Stimulated activated CD8-positive, alpha-beta memory T cell treated with anti-CD3 and anti-CD28 coated beads, Interleukin-15, amount 100 ng/mL, for 4 hours (primary cell): Measurements from ENCODE around the gene ALK.
"Not testable (repeated sequence)": the region's sequence is repeated elsewhere in the genome, so short reads cannot be mapped to it uniquely, and the experiment has no call there.

Experiments
- DNase-seq, 2 donors: peaks; one replicate each; pipeline ENCODE4 v3.0.0-alpha.2; 2020; ENCODE audit warnings: low read depth in 2 of 2

Gene ALK

DNA sequence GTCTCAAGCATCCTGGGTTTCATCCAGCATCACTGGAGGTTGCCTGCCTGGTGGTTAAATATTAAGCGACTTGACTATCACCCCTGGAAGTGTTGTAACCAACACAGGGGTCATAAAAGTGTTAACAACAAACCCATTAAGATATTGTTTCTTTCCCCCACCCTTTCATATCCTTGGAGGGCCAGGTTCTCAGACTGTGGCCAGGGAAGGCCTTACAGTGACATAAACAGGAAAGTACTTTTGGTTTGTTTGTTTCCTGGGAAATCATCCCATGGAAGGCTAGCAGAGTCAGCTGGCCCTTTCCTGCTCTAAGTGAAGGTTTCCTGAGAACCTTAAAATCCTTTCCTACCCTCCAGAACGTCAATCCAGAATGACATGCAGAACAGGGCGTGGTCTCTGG, 645.2 kb downstream of the ALK start:
- DNase-seq, result no peak

DNA sequence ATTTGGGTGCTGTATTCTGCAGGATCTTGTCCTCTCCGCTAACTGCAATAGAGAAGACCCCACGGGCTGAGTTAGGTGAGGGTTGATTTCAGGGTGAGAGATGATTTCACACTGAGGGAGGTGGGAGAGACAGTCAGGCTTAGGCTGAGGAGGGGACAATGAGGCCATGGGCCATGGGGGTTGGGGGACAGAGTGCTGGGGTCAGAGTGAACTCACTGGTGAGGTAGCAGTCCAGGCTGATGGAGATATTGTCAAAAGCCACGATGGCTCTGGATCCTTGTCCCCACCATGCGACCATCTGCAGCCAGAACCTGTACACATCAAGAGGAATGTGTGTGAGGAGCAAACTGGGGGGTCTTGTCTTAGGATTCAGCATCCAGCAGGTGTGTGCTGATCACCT, 646.2 kb downstream of the ALK start:
- DNase-seq, result no peak

DNA sequence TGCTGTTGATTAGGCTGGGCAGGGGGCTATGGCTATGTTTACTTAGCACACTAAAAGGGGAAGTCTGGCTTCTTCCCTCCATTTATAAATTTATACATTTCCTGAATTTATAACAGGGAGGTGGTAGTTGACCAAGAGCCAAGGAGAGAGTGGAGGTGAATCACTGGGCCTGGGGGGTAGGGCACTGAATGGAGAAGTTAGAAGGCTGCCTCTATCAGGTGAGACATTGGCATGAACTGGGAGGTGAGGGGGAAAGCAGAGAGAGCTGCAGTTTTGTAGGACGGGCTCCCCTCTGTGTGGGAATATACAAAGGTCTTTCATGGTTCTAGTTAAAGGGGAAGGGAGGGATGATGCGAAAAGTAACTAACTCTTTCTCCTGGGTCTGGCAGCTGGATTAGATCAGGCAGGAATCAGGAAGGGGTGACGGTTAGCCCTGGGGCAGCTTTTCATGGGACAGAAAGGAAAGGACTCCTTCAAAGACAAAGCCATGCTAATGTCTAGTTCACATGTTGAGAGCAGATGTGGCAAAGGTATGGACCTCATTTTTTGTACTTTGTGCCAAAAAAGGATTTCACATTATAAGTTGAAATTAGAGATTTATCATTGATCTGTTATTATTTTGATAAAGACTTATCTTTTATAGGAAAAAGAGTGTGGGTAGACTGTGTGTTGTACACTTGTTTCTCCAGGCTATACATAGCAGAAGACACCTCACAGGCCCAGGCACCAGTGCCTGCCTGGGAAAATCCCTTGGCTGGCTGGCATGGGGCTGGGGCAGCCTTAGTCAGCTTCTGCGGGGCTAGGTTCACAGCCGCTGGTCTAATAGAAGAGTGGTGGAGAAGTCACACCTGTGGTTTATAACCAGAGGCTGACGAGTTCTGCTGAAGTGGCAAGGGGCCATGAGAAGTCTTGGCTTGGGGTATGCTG, 647.4 kb downstream of the ALK start:
- no peak for DNase-seq

DNA sequence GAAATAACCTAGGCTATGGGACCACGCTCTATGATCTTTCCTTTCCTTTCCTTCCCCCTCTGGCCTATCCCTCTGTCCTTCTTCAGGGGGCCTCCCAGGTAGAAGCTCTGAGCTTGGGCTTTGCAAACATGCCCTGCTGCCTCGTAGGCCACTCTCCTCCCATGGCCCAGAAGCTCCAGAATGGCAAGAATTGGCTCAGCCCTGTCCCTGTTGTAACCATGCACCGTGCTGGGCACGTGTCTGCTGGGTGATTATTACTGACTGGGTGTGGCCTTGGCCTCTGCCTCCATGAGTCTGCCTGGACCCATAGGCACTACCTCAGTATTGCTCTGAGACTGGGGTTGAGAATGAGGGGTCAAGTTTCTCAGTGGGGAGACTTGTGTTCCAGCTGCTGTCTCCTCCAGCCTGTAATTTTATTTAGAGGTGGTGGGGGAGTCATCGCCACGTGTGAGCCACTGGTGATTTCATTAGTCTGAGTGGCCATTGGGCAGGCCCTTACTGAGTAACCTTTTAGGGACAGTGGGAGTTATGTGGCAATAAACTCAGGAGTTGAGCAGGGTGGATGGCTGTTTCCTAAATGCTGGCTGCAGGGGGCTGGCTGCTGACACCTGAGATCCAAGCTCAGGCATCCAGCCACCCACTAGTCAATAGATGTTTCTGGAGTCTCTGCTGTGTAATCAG, 648.2 kb downstream of the ALK start:
- DNase-seq, result no peak

DNA sequence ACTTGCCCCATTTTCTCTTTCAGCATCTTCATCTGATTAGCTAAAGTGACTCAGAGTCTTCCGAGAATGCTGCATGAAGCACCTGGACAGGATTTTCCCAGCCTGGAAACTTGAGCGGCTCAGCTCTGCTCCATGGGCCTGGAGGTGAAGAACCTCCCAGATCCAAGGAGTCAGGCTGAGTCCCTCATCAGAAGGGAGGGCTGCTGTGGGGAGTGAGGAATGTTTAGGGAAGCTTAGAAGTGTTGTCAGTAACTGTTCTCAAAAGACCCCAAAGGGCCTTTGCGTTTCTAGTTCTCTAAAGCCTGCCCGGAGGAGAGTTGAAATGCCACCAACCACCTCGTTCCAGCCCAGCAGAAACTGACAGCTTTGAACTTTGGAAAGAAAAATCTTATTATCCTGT, 649.1 kb downstream of the ALK start:
- DNase-seq, result no peak

DNA sequence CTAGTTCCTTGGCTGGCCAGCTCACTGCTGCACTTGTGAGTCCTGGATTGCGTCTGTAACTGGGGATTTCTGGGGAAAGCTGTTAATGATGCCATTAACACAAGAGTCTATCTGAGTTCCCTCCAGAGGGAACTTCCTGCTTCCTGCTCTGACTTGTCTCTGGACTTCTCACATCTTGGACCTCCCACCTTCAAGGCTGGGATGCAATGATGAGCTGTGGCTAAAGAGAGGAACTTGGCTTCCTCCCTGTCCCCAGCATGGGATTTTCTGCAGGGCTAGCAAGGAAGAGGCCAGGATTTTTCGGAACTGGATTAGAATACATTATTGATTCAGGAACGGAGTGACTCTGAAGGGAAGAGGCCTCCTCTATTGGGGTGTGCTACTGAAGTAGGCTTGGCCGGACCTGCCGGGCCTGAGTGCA, 650.7 kb downstream of the ALK start:
- DNase-seq, result no peak

DNA sequence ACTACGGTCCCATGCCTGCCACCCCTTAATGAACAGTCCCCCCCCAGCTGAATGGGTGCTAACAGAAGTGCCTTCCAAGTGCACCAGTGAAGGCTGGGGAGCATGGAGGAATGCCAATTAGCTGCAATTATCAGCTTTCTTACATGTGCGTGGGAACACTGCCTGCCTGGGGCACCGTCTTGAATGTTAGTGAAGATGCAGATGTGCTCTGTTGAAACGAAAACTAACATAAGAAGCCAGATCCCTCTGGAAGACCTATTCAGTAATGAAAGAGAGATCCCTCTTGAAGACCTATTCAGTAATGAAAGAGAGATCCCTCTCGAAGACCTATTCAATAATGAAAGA, 651.6 kb downstream of the ALK start:
- no peak for DNase-seq

DNA sequence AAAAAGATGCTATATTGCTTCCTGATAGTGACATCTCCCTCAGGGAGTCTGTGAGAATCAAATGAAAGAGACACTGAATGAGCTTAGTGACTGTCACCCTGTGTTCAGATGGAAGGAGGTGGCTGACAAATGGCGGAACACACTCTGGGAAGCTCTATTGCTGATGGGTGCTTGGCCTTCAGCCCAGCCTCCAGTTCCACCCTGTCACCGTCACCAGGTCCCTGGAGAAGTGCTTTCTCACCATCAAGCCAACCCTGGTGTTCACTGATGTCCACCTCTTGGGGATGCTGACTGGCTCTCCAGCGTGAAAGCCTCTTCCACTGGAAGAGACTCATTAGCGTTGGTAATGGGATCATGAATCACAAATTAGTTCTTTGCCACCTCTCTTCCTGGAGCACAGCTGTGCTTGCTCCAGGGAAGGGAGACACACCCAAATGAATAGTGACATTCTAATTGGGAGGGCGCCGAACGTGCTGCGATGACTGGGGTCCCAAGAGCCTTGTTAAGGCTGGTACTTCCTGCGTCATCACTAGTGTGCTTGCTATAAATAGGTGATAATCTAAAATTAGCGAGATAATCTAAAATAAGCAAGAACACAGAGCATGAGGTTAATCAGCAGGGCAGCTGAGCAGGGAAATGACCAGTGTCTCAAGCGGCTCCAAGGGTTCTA, 652.2 kb downstream of the ALK start:
- DNase-seq, result no peak

DNA sequence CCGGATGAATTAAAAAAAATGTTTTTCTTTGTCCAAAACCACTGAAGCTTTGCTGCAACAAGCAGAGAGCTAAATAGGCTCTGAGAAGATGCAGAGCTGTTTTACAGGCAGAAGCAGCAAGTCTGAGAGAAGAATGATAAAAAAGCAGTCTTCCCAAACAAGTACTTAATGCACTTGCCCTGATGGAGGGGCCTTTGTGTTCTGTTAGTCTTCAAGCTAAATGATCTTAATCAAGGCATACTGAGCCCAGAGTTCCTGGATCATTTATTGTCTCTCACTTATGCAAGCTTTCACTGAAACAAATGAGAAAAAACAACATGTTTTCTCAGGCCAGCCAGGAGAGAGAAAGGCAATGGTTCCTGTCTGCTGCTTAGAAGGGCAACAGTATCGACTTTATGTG, 653.7 kb downstream of the ALK start:
- no peak for DNase-seq

DNA sequence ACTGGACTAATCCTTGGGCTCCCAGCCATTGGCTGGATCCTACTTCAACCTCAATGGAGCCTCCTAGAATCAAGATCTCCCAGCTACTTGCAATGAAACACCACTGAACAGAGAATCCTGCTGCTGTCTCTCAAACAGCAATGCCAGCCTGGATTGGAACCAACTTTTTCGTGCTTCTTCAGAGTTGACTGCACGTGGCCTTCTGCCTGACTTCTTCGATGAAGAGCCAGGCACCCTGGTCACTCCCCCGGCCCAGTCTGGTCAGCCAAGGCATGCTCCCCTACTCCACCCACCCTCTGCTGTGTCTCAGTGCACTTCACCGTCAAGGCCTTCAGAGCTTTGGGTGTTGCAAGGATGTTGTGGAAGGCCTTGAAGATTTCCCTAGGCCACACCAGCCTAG, 657.5 kb downstream of the ALK start:
- DNase-seq, result no peak

DNA sequence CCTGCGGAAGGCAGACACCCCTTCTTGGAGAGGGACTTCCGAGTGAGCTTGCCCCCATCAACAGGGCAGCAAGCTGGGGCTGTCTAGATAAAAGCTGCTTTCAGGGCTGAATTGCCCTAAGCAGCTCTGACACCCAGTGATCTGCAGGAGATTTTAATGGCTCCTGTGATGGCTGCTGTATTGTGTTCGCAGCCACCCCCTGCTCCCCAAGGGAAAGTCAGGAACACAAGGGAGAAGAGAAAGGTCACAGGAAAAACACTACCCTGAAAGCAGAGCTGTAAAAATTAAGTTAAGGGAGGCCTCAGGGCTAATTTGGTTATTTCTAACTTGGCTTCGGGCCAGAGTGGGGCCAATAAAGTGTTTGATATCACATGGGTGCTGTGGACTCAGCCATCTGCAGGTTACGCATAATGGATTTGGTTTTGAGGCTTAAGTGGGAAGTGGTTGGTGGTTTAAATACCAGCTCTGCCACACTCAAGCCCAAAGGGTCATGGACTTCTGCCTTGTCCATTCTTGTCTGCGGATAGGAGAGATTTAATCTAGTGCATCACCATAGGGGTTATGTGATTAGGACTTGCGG, 658.6 kb downstream of the ALK start:
- no peak for DNase-seq

DNA sequence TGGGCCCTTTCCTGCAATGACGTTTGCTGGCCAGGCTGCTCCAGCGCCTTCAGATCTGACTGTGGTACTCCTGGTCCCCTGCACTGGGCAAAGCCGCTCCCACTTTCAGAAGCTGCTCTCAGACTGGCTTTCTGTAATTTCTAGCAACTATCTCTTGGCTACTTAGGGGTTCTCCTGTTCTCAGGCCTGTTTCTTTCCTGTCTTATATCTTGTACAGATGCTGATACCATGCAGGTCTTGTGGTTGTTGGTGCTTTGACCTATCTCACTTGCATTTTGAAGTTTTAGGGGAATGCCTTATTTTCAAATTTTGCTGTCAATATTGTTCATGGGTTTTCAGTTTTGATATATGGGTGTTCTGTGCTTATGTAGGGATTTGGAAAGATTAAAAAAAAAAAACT, 660.4 kb downstream of the ALK start:
- DNase-seq, result no peak

DNA sequence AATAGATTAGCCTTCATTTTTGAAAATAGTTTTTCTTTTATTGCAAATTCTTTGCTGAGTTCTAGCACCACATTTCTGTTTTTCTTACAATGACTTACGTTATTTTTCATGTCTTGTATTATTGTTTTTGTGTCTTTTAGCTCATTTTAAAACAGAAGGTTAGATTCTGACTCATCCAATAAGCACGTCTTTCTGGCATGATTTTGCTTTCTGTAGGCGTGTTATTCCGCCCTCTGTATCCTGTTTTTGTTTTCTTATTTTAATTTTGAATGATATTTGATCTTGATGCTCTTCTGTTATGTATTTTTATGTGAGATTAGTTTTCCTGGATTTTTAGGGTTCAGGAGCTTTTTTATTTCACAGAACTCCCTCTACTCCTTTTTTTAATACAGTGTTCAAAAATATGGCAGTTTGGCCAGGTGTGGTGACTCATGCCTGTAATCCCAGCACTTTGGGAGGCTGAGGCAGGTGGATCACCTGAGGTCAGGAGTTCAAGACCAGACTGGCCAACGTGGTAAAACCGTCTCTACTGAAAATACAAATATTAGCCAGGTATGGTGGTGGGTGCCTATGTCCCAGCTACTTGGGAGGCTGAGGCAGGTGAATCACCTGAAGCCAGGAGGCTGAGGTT, 661.1 kb downstream of the ALK start:
- DNase-seq, result no peak

DNA sequence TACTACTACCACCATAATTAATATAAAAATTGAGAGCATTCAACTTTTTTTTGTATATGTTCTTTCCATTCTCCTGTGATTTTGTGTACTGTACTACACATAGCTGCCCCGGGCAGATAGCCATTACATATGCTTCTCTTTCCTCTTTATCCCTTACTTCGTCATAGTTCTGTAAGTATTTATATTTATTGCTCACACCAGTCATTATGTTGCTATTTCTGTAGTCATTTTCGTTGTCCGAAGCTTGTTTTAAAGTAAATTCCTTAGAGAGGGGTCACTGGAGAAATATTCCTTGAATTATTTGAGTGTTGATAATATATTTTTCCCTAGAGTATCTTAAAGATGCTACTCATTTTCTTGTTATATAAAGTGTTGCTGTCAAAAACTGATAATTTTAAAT, 662.2 kb downstream of the ALK start:
- no peak for DNase-seq

DNA sequence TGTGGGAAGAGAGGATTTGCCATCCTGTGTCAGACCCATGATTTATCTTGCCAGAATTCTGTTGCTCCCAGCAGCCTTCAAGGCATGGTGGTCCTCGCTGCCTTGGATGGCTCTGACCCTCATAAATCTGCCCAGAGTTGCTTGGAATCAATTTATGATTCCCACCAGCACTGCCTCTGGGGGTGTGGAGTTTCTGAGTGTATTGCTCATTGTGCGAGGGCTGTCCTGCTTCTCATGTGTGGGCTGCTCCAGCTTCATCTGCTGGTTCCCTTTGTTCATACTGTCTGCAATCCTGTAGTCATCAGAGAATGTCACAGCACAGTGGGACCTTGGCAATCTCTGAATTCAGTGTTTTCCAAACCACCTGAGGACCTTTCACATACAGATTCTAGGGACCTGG, 666.4 kb downstream of the ALK start:
- DNase-seq, result no peak

DNA sequence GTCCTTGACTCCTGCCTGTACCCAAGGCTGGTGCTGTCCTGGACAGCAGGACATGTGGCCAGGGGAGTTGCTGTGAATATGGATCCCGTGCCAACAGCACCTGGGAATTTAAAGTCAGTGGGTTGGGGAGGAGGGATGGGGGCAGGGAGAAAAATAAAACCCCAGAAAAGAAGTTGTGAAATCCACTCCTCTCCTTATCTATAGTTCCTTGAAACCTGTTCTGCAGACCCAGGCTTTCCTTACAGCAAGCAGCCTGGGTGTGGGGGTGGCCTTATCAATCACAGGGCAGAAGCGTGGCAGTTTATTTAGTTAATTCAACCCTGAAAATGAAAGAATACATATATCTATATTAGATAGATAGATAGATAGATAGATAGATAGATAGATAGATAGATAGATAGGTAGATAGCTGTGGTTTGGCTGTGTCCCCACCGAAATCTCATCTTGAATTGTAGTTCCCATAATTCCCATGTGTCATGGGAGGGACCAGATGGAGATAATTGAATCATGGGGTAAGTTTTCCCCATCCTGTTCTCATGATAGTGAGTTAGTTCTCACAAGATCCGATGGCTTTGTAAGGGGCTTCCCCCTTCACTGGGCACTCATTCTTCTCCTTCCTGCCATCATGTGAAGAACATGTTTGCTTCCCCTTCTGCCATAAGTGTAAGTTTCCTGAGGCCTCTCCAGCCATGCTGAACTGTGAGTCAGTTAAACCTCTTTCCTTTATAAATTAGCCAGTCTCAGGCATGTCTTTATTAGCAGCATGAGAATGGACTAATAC, 667.7 kb downstream of the ALK start:
- DNase-seq, result not testable (repeated sequence)

DNA sequence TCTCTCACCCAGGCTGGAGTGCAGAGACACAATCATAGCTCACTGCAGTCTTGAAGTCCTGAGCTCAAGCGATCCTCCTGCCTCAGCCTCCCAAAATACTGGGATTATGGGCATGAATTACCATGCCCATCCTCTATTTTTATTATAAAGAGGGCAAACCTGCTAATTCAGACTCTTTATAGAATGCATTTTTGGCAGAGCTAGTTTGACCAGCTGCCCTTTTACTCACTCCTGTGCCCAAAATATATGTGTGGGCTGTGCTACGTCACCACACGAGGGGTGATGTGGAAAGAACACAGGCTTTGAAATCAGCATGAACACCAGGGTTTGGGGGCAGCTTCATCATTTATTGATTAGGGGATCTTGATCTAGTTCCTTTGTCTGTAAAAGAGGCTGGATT, 668.4 kb downstream of the ALK start:
- DNase-seq, result no peak

DNA sequence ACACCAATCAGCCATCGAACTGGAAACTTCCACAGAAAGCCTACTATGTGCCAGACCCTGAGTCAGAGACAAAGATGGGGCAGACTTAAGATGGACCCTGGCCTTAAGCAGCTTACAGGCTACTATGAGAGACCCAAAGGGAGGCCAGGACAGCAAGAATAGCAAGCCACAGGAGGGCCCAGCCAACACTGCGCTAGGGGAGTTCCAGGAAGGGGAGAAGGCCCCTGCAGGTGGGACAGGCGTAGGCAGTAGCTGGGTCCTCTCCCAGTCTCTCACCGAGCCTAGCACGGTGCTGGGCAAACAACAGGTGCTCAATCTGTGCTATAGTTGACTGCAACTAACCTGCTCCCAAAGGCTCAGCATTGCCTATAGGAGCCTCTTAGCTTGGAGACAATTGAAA, 670.0 kb downstream of the ALK start:
- no peak for DNase-seq

DNA sequence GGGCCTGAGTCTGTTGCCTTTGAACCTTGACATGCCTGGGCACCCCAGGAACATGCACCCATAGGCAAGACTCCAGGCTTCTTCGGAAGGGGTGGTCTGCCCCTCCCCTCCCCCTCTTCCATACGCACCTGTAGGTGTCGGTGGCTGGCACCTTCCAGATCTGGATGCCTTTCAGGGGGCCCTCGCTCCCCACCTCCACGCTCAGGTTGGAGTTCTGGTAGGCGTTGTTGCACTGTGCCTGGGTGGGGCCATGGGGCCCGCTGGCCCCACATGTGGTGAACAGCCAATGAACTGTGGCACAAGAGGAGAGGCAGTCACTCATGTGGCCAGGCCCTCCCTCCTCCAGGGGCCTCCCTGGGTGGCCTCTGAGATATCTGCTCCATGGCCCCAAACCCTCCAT, 670.4 kb downstream of the ALK start:
- no peak for DNase-seq

DNA sequence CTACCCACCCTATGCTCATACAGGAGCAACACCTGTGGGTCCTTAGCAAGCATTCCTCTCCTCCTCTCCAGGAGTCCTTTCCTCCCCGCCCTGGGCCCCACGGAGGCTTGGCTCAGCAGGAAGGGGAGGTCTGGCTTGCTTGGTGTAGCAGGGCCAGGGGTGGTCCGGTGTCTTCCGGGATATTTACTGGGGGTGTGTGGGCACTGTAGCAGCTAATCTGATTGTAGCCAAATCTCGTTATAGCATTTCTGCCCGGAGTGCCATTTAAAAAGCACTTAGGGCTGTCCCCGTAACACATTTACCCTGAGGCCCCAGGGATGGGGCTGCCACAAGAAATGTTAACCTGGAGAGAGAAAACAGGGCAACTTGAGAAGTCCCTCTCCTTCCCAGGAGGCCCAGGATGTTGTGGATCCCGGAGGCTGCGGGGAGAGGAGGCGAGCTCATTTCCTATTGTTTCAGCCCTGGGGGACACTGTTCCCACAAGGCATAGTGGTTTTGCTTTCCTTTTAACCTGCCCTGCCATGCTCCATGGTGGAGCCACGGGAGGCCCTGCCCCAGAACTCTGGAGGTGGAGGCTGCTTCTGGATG, 671.6 kb downstream of the ALK start:
- DNase-seq, result no peak
